ENCODE measurements around the gene AKT2. TPM values are rescaled to one million over a fixed set of nuclear protein-coding genes. Genes with fewer than 3 reads are reported as not detected.

AKT2 gene
- total RNA-seq, 1 donor from 2014 or later, result 149 TPM

- Mint-ChIP-seq H3K36me3 (ENCODE audit: low read depth) (peaks cover 42% of the 10 kb centered on the region), H3K4me3 (ENCODE audit: low read depth) (no peak overlapping the region), H3K27me3 (ENCODE audit: low read depth) (no peaks in the 10 kb centered on the region), H3K9me3 (no peaks in the 10 kb centered on the region), H3K27ac (no peak overlapping the region), H3K4me1 (ENCODE audit: low read depth) (peaks cover 10% of the 10 kb centered on the region)
- no peak for DNase-seq (ENCODE audit: low spot score)
- intact Hi-C loops (cut with micrococcal nuclease), result no loop called here
Observed at GRCh38 chr19:40266119-40266518, 19.0 kb downstream of the AKT2 start.

- DNase-seq (ENCODE audit: low spot score), result no peak
- Mint-ChIP-seq H3K27me3 (ENCODE audit: low read depth) (no peaks in the 10 kb centered on the region), H3K36me3 (ENCODE audit: low read depth) (peaks cover 44% of the 10 kb centered on the region), H3K4me3 (ENCODE audit: low read depth) (no peak overlapping the region), H3K27ac (no peak overlapping the region), H3K9me3 (no peaks in the 10 kb centered on the region), H3K4me1 (ENCODE audit: low read depth) (peaks cover 10% of the 10 kb centered on the region)
- intact Hi-C loops (cut with micrococcal nuclease), result no loop called here
Observed at GRCh38 chr19:40265763-40266099, 19.4 kb downstream of the AKT2 start.

- Mint-ChIP-seq H3K27ac (no peak overlapping the region), H3K9me3 (no peaks in the 10 kb centered on the region)
Observed at GRCh38 chr19:40265055-40265762, 19.9 kb downstream of the AKT2 start.

GRCh38 chr19:40264314-40265054 lies 20.7 kb downstream of the AKT2 start:
- Mint-ChIP-seq H3K9me3 (no peaks in the 10 kb centered on the region), H3K4me1 (ENCODE audit: low read depth) (peaks cover 8% of the 10 kb centered on the region), H3K36me3 (ENCODE audit: low read depth) (peaks cover 40% of the 10 kb centered on the region), H3K27me3 (ENCODE audit: low read depth) (no peaks in the 10 kb centered on the region), H3K4me3 (ENCODE audit: low read depth) (no peak overlapping the region), H3K27ac (no peak overlapping the region)
- intact Hi-C loops (cut with micrococcal nuclease), result no loop called here
- no peak for DNase-seq (ENCODE audit: low spot score)

More at GRCh38 chr19:40265055-40265762, 19.9 kb downstream of the AKT2 start:
- Mint-ChIP-seq H3K36me3 (ENCODE audit: low read depth) (peaks cover 45% of the 10 kb centered on the region), H3K27me3 (ENCODE audit: low read depth) (no peaks in the 10 kb centered on the region), H3K4me1 (ENCODE audit: low read depth) (peaks cover 10% of the 10 kb centered on the region), H3K4me3 (ENCODE audit: low read depth) (no peak overlapping the region)
- intact Hi-C loops (cut with micrococcal nuclease), result no loop called here
- DNase-seq (ENCODE audit: low spot score), result no peak

- Mint-ChIP-seq H3K4me3 (ENCODE audit: low read depth) (no peak overlapping the region), H3K9me3 (no peaks in the 10 kb centered on the region), H3K27me3 (ENCODE audit: low read depth) (no peaks in the 10 kb centered on the region), H3K27ac (no peak overlapping the region), H3K4me1 (ENCODE audit: low read depth) (peaks cover 9% of the 10 kb centered on the region), H3K36me3 (ENCODE audit: low read depth) (peaks cover 40% of the 10 kb centered on the region)
- DNase-seq (ENCODE audit: low spot score), result no peak
- intact Hi-C loops (cut with micrococcal nuclease), result no loop called here
Observed at GRCh38 chr19:40263440-40264313, 21.5 kb downstream of the AKT2 start.

- Mint-ChIP-seq H3K36me3 (ENCODE audit: low read depth) (peaks cover 43% of the 10 kb centered on the region), H3K4me3 (ENCODE audit: low read depth) (no peak overlapping the region), H3K4me1 (ENCODE audit: low read depth) (peaks cover 6% of the 10 kb centered on the region), H3K27me3 (ENCODE audit: low read depth) (no peaks in the 10 kb centered on the region), H3K27ac (no peak overlapping the region), H3K9me3 (no peaks in the 10 kb centered on the region)
- no peak for DNase-seq (ENCODE audit: low spot score)
- intact Hi-C loops (cut with micrococcal nuclease), result no loop called here
Observed at GRCh38 chr19:40262422-40262821, 22.7 kb downstream of the AKT2 start.

GRCh38 chr19:40261631-40262030 lies 23.5 kb downstream of the AKT2 start:
- peaks cover 44% of the 10 kb centered on the region for H3K36me3 Mint-ChIP-seq (ENCODE audit: low read depth)
- no peak overlapping the region for H3K27ac Mint-ChIP-seq
- peaks cover 4% of the 10 kb centered on the region for H3K4me1 Mint-ChIP-seq (ENCODE audit: low read depth)
- H3K27me3 Mint-ChIP-seq (ENCODE audit: low read depth), result no peaks in the 10 kb centered on the region
- H3K4me3 Mint-ChIP-seq (ENCODE audit: low read depth), result no peak overlapping the region
- intact Hi-C loops (cut with micrococcal nuclease), result no loop called here
- DNase-seq (ENCODE audit: low spot score), result no peak
- no peaks in the 10 kb centered on the region for H3K9me3 Mint-ChIP-seq

GRCh38 chr19:40257096-40257517 lies 28.0 kb downstream of the AKT2 start:
- no peak for DNase-seq (ENCODE audit: low spot score)
- Mint-ChIP-seq H3K4me1 (ENCODE audit: low read depth) (peaks cover 8% of the 10 kb centered on the region), H3K36me3 (ENCODE audit: low read depth) (peaks cover 39% of the 10 kb centered on the region), H3K9me3 (no peaks in the 10 kb centered on the region), H3K27ac (no peak overlapping the region), H3K4me3 (ENCODE audit: low read depth) (no peak overlapping the region), H3K27me3 (ENCODE audit: low read depth) (no peaks in the 10 kb centered on the region)
- intact Hi-C loops (cut with micrococcal nuclease), result no loop called here

- Mint-ChIP-seq H3K4me1 (ENCODE audit: low read depth) (peaks cover 6% of the 10 kb centered on the region), H3K36me3 (ENCODE audit: low read depth) (peaks cover 36% of the 10 kb centered on the region), H3K9me3 (no peaks in the 10 kb centered on the region), H3K4me3 (ENCODE audit: low read depth) (no peak overlapping the region), H3K27ac (no peak overlapping the region), H3K27me3 (ENCODE audit: low read depth) (no peaks in the 10 kb centered on the region)
- no peak for DNase-seq (ENCODE audit: low spot score)
- intact Hi-C loops (cut with micrococcal nuclease), result no loop called here
Observed at GRCh38 chr19:40256512-40256911, 28.6 kb downstream of the AKT2 start.

- Mint-ChIP-seq H3K4me1 (ENCODE audit: low read depth) (peaks cover 6% of the 10 kb centered on the region), H3K27me3 (ENCODE audit: low read depth) (no peaks in the 10 kb centered on the region), H3K36me3 (ENCODE audit: low read depth) (peaks cover 34% of the 10 kb centered on the region), H3K27ac (no peak overlapping the region), H3K4me3 (ENCODE audit: low read depth) (no peak overlapping the region), H3K9me3 (no peaks in the 10 kb centered on the region)
- intact Hi-C loops (cut with micrococcal nuclease), result no loop called here
- no peak for DNase-seq (ENCODE audit: low spot score)
Observed at GRCh38 chr19:40255619-40256166, 29.5 kb downstream of the AKT2 start.

- H3K4me1 Mint-ChIP-seq (ENCODE audit: low read depth), result peaks cover 6% of the 10 kb centered on the region
- H3K4me3 Mint-ChIP-seq (ENCODE audit: low read depth), result no peak overlapping the region
- H3K27me3 Mint-ChIP-seq (ENCODE audit: low read depth), result no peaks in the 10 kb centered on the region
- H3K9me3 Mint-ChIP-seq, result no peaks in the 10 kb centered on the region
- DNase-seq (ENCODE audit: low spot score), result no peak
- peaks cover 34% of the 10 kb centered on the region for H3K36me3 Mint-ChIP-seq (ENCODE audit: low read depth)
- H3K27ac Mint-ChIP-seq, result no peak overlapping the region
- intact Hi-C loops (cut with micrococcal nuclease), result no loop called here
Observed at GRCh38 chr19:40254714-40255418, 30.3 kb downstream of the AKT2 start.

GRCh38 chr19:40253611-40254092 lies 31.5 kb downstream of the AKT2 start:
- no peak for DNase-seq (ENCODE audit: low spot score)
- Mint-ChIP-seq H3K27me3 (ENCODE audit: low read depth) (no peaks in the 10 kb centered on the region), H3K36me3 (ENCODE audit: low read depth) (peaks cover 38% of the 10 kb centered on the region), H3K9me3 (no peaks in the 10 kb centered on the region), H3K4me3 (ENCODE audit: low read depth) (no peak overlapping the region), H3K4me1 (ENCODE audit: low read depth) (peaks cover 4% of the 10 kb centered on the region), H3K27ac (no peak overlapping the region)
- intact Hi-C loops (cut with micrococcal nuclease), result no loop called here
